Uterus (tissue), 4 donors: ENCODE measurements around the gene ZCWPW1. TPM values are rescaled to one million over a fixed set of nuclear protein-coding genes. Genes with fewer than 3 reads are reported as not detected.
"Not testable (repeated sequence)": the region's sequence is repeated elsewhere in the genome, so short reads cannot be mapped to it uniquely, and the experiment has no call there.

Source experiments
- DNase-seq, 2 donors: peaks; one replicate each; pipeline ENCODE4 v3.0.0-alpha.2; 2019 to 2020
- H3K27ac ChIP-seq, 2 donors: fragments of 200-600 bp; sonication (generic); 1 replicate in 1 of 2; 2 replicates in 1 of 2; pipeline ENCODE4 v1.5.1; 2016 to 2018
- H3K27me3 ChIP-seq, 2 donors: fragments of 200-600 bp; sonication (generic); one replicate each; pipeline ENCODE4 v1.5.1; 2018 to 2019; ENCODE audit warnings: control low read depth in 1 of 2
- H3K36me3 ChIP-seq, 2 donors: fragments of 200-600 bp; sonication (generic); one replicate each; pipeline ENCODE4 v1.5.1; 2019; ENCODE audit warnings: control low read depth in 1 of 2
- H3K4me1 ChIP-seq, 2 donors: fragments of 200-600 bp; sonication (generic); one replicate each; pipeline ENCODE4 v1.5.1; 2018 to 2019; ENCODE audit warnings: control low read depth in 1 of 2
- H3K4me3 ChIP-seq, 2 donors: fragments of 200-600 bp; sonication (generic); 1 replicate in 1 of 2; 2 replicates in 1 of 2; pipeline ENCODE4 v1.5.1; 2018 to 2019; ENCODE audit warnings: mild to moderate bottlenecking in 1 of 2
- H3K9me3 ChIP-seq, 2 donors: fragments of 200-600 bp; sonication (generic); one replicate each; pipeline ENCODE4 v1.5.1; 2019; ENCODE audit warnings: control low read depth in 1 of 2
- CTCF ChIP-seq, 4 experiments: fragments of 200-600 bp in 2 of 4; fragments of 450-650 bp in 2 of 4; sonication (generic) in 2 of 4; IDR thresholded peaks; one replicate each; pipeline ENCODE4 v1.5.1; 2016 to 2019; ENCODE audit warnings: antibody characterized with exemption in 4 of 4, mild to moderate bottlenecking in 2 of 4, moderate library complexity in 1 of 4
- POLR2A ChIP-seq, 2 donors: fragments of 450-650 bp; IDR thresholded peaks; one replicate each; pipeline ENCODE4 v1.6.1; 2016; ENCODE audit warnings: antibody characterized with exemption in 2 of 2, mild to moderate bottlenecking in 1 of 2, moderate library complexity in 1 of 2
- intact Hi-C: fragments of 100-400 bp; cut with DNase I; formaldehyde crosslinking; loops from one replicate; pipeline ENCODE4 v1.15.1; 2023; ENCODE audit warnings: low total_unique reads
- total RNA-seq, 4 donors: library from RNA; depleted of rRNA in 3 of 4; stranded (reverse); fragments of >200 nt in 3 of 4; gene quantifications; one replicate each; pipeline versions ENCODE4 v1.1.0 to v1.2.4, GENCODE V29; 2014 to 2023
- donor health status: DM: yes; HTN: yes; CAD: no.

Gene ZCWPW1
- total RNA-seq, 4 donors from 2014 or later: 1.5 to 6.1 (median 5.2) TPM; not detected in 1

GRCh38 chr7:100370303-100370702 lies 58.2 kb downstream of the ZCWPW1 start:
- no peaks in the 10 kb centered on the region for H3K4me1 ChIP-seq

GRCh38 chr7:100369105-100369504 lies 59.4 kb downstream of the ZCWPW1 start:
- no peak overlapping the region for H3K27ac ChIP-seq
- H3K4me3 ChIP-seq: no peak overlapping the region
- TF ChIP-seq CTCF (IDR thresholded peaks at IDR 0.05) (no peak), POLR2A (IDR thresholded peaks at IDR 0.05) (no peak)
- DNase-seq: no peak
- H3K9me3 ChIP-seq: peaks cover 0 to 3% of the 10 kb centered on the region in 2 donors
- H3K4me1 ChIP-seq: no peaks in the 10 kb centered on the region
- intact Hi-C loops: no loop called here
- H3K27me3 ChIP-seq: no peaks in the 10 kb centered on the region
- H3K36me3 ChIP-seq: no peaks in the 10 kb centered on the region

More at GRCh38 chr7:100370303-100370702, 58.2 kb downstream of the ZCWPW1 start:
- TF ChIP-seq POLR2A (IDR thresholded peaks at IDR 0.05) (no peak), CTCF (IDR thresholded peaks at IDR 0.05) (no peak)
- no peak overlapping the region for H3K27ac ChIP-seq
- H3K9me3 ChIP-seq: peaks cover 0 to 3% of the 10 kb centered on the region in 2 donors
- H3K36me3 ChIP-seq: no peaks in the 10 kb centered on the region
- intact Hi-C loops: no loop called here
- no peaks in the 10 kb centered on the region for H3K27me3 ChIP-seq
- no peak overlapping the region for H3K4me3 ChIP-seq
- DNase-seq: no peak

GRCh38 chr7:100367676-100368613 lies 60.6 kb downstream of the ZCWPW1 start:
- Histone ChIP-seq H3K27me3 (no peaks in the 10 kb centered on the region), H3K36me3 (no peaks in the 10 kb centered on the region), H3K9me3 (peaks cover 0 to 3% of the 10 kb centered on the region in 2 donors), H3K4me3 (no peak overlapping the region), H3K27ac (no peak overlapping the region), H3K4me1 (no peaks in the 10 kb centered on the region)
- DNase-seq: no peak
- no peak for TF ChIP-seq POLR2A (IDR thresholded peaks at IDR 0.05)
- intact Hi-C loops: no loop called here

- Histone ChIP-seq H3K4me3 (no peak overlapping the region), H3K27ac (no peak overlapping the region), H3K4me1 (no peaks in the 10 kb centered on the region), H3K36me3 (no peaks in the 10 kb centered on the region), H3K27me3 (no peaks in the 10 kb centered on the region), H3K9me3 (peaks cover 0 to 3% of the 10 kb centered on the region in 2 donors)
- TF ChIP-seq POLR2A (IDR thresholded peaks at IDR 0.05) (no peak), CTCF (IDR thresholded peaks at IDR 0.05) (no peak)
- intact Hi-C loops: no loop called here
- DNase-seq: no peak
These were observed 61.3 kb downstream of the ZCWPW1 start for GRCh38 chr7:100367251-100367620.

GRCh38 chr7:100366411-100367250 lies 61.9 kb downstream of the ZCWPW1 start:
- no peak for TF ChIP-seq POLR2A (IDR thresholded peaks at IDR 0.05)
- TF ChIP-seq CTCF (IDR thresholded peaks at IDR 0.05): no peak

GRCh38 chr7:100365998-100366367 lies 62.5 kb downstream of the ZCWPW1 start:
- H3K36me3 ChIP-seq, H3K4me3 ChIP-seq, H3K27me3 ChIP-seq, H3K4me1 ChIP-seq, H3K9me3 ChIP-seq, DNase-seq, H3K27ac ChIP-seq, intact Hi-C loops: not testable (repeated sequence)

More at GRCh38 chr7:100366411-100367250, 61.9 kb downstream of the ZCWPW1 start:
- no peak overlapping the region for H3K27ac ChIP-seq
- no peak overlapping the region for H3K4me3 ChIP-seq
- peaks cover 0 to 3% of the 10 kb centered on the region in 2 donors for H3K9me3 ChIP-seq
- no peaks in the 10 kb centered on the region for H3K36me3 ChIP-seq
- no peaks in the 10 kb centered on the region for H3K4me1 ChIP-seq
- DNase-seq: no peak
- intact Hi-C loops: no loop called here
- H3K27me3 ChIP-seq: no peaks in the 10 kb centered on the region
